K562 (cell line): Measurements from ENCODE around the gene CEP85L.

ENCODE experiments used
- CXXC5 ChIP-seq: fragments of 250-450 bp; sonication (Bioruptor Pico); IDR thresholded peaks from 2 replicates; pipeline ENCODE4 v1.8.0; 2022; ENCODE audit warnings: inconsistent platforms, mild to moderate bottlenecking, moderate library complexity
- JUN ChIP-seq, 2 experiments: sonication (generic) in 1 of 2; formaldehyde crosslinking in 1 of 2; IDR thresholded peaks; 2 replicates each; pipeline versions ENCODE4 v1.6.1 to v1.8.0; 2012 to 2022; ENCODE audit warnings: borderline replicate concordance in 2 of 2, mild to moderate bottlenecking in 2 of 2, improper control_type of control experiment in 1 of 2, low read depth in 1 of 2, low read length in 1 of 2, missing genetic modification reagents in 1 of 2
- POLR2AphosphoS5 ChIP-seq: IDR thresholded peaks from 2 replicates; pipeline ENCODE4 v1.6.1; 2011; ENCODE audit warnings: mild to moderate bottlenecking, low read depth, low read length, moderate library complexity; ENCODE audit not compliant: control insufficient read depth, insufficient read depth
- YY1 ChIP-seq, 3 experiments: IDR thresholded peaks; 2 replicates each; pipeline ENCODE4 v1.6.1; 2011; ENCODE audit warnings: low read length in 2 of 3, mild to moderate bottlenecking in 2 of 3, moderate library complexity in 2 of 3, borderline replicate concordance in 1 of 3, control low read depth in 1 of 3, low read depth in 1 of 3; ENCODE audit not compliant: insufficient read depth in 3 of 3, insufficient replicate concordance in 2 of 3, control insufficient read depth in 1 of 3, insufficient read length in 1 of 3; ENCODE audit errors: extremely low read depth in 1 of 3
- ZNF398 ChIP-seq: fragments of 250-450 bp; sonication (Bioruptor Pico); IDR thresholded peaks from 2 replicates; pipeline ENCODE4 v1.8.0; 2021; ENCODE audit warnings: moderate library complexity, mild to moderate bottlenecking, inconsistent platforms
- ZZZ3 ChIP-seq: fragments of 450-650 bp; IDR thresholded peaks from 2 replicates; pipeline ENCODE4 v1.6.1; 2016; ENCODE audit warnings: antibody characterized with exemption, mild to moderate bottlenecking, moderate library complexity

- TF ChIP-seq JUN (IDR thresholded peaks at IDR 0.05; ENCODE audit: borderline replicate concordance, low read depth, low read length) (no peak), JUN (CRISPR knock-in tag; IDR thresholded peaks at IDR 0.05; ENCODE audit: borderline replicate concordance) (no peak), ZNF398 (no peak), CXXC5 (CRISPR knock-in tag) (peak; percentile 44), YY1 (IDR thresholded peaks at IDR 0.05; ENCODE audit: borderline replicate concordance in 1 of 3, control insufficient read depth in 1 of 3, extremely low read depth in 1 of 3, insufficient read depth in 3 of 3, insufficient read length in 1 of 3, insufficient replicate concordance in 2 of 3, low read depth in 1 of 3, low read length in 2 of 3) (no peak), ZZZ3 (no peak), POLR2AphosphoS5 (no peak)
These were observed 25.8 kb upstream of the CEP85L start for GRCh38 chr6:118677193-118677592.
